Heart left ventricle (tissue), 13 donors: ENCODE data around the gene MAP4K5.

ENCODE experiments used
- POLR2A ChIP-seq, 2 donors: fragments of 450-650 bp; IDR thresholded peaks; one replicate each; pipeline ENCODE4 v1.6.1; 2017; ENCODE audit warnings: antibody characterized with exemption in 2 of 2, mild to moderate bottlenecking in 2 of 2, moderate library complexity in 2 of 2
- TF ChIP-seq, protein P1 (sequence below), 12 donors: fragments of 200-600 bp; sonication (generic) in 4 of 12; IDR thresholded peaks; one replicate each; pipeline versions ENCODE4 v1.5.0 to v1.8.0; 2018 to 2022; ENCODE audit warnings: antibody characterized with exemption in 12 of 12, mild to moderate bottlenecking in 5 of 12
- donor health status: ischemic (EF 13 %, LVEDD 7.1; RV severe dilation, severe dysfunction).
- donor health status: DM: no; HTN: yes; CAD: no.
- donor health status: DM: no; HTN: no; CAD: no.
- donor health status: ischemic (EF 25% LVEDD 6.9; RV normal size, moderate dysfunction).
- donor health status: ischemic (EF 25% LVEDD 5.7; RV mildly dilated, moderate dysfunction).
- donor health status: ischemic (EF 35%, LVEDD 5.7; RV mildly dilated, moderate dysfunction).
- donor health status: nonischemic (EF 11% LVEDD 7.7; RV severe dilation, severe dysfunction).
- donor health status: DM: yes; HTN: yes; CAD: no.
- donor health status: PGD.
- donor health status: ischemic (EF 29% LVEDD 5.4; RV normal size, mild dysfunction).
- donor health status: nonischemic (EF 23%, LVEDD 6.1; RV moderate dilation, normal function).

DNA sequence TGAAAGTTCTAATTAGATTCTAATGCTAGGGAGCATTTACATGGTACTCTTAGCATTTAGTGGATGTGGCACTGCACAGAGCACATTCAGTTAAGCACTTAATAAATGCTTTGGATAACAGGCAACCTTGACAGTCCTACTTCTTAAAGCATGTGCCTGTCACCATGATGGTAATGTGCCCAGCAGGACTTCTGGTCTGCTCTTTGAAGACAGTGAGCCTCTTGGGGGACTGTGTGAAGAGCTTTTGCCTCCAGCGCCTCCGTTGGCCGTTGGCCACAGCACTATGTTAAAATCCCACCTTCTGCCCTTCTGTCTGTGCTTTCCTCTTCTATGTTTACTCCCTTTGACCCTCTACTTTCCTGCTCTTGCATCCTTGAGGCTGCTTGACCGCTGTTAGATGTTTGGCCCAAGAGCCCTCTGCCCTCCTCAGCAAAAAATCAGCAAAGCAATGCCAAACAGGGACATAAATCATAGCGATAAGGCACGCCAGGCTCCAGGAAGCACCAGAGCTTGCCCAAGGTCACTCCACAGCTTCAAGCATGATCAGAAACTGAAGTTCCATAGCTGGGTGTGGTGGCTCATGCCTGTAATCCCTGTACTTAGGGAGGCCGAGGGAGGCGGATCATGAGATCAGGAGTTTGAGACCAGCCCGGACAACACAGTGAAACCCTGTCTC lies 144.0 kb downstream of the MAP4K5 start:
- TF ChIP-seq, protein P1, sequence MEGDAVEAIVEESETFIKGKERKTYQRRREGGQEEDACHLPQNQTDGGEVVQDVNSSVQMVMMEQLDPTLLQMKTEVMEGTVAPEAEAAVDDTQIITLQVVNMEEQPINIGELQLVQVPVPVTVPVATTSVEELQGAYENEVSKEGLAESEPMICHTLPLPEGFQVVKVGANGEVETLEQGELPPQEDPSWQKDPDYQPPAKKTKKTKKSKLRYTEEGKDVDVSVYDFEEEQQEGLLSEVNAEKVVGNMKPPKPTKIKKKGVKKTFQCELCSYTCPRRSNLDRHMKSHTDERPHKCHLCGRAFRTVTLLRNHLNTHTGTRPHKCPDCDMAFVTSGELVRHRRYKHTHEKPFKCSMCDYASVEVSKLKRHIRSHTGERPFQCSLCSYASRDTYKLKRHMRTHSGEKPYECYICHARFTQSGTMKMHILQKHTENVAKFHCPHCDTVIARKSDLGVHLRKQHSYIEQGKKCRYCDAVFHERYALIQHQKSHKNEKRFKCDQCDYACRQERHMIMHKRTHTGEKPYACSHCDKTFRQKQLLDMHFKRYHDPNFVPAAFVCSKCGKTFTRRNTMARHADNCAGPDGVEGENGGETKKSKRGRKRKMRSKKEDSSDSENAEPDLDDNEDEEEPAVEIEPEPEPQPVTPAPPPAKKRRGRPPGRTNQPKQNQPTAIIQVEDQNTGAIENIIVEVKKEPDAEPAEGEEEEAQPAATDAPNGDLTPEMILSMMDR (IDR thresholded peaks at IDR 0.05): no peak
- no peak for TF ChIP-seq POLR2A (IDR thresholded peaks at IDR 0.05)
